ENCODE results near the gene PTGS1.

PTGS1 gene

GRCh38 chr9:122394265-122395125 lies 23.7 kb downstream of the PTGS1 start (continued):
- no peak for TF ChIP-seq ZNF280D (tag by site-specific recombination; IDR thresholded peaks at IDR 0.05)
- TF ChIP-seq ZNF266 (tag by site-specific recombination; IDR thresholded peaks at IDR 0.05; ENCODE audit: low read depth), result no peak
- no peak for TF ChIP-seq ZNF837 (tag by site-specific recombination; IDR thresholded peaks at IDR 0.05)
- TF ChIP-seq TCF7L2 (IDR thresholded peaks at IDR 0.05; ENCODE audit: borderline replicate concordance, low read depth, low read length), result no peak
- no peak for TF ChIP-seq ZNF677 (tag by site-specific recombination; IDR thresholded peaks at IDR 0.05)
- no peak for TF ChIP-seq ZNF132 (tag by site-specific recombination; IDR thresholded peaks at IDR 0.05; ENCODE audit: borderline replicate concordance)
- no peak for TF ChIP-seq MEIS1 (CRISPR knock-in tag; IDR thresholded peaks at IDR 0.05; ENCODE audit: borderline replicate concordance)
- no peak for TF ChIP-seq ZFHX2 (tag by site-specific recombination; conservative IDR thresholded peaks at IDR 0.05)
- no peak for TF ChIP-seq ZBTB1 (tag by site-specific recombination; IDR thresholded peaks at IDR 0.05)

DNA sequence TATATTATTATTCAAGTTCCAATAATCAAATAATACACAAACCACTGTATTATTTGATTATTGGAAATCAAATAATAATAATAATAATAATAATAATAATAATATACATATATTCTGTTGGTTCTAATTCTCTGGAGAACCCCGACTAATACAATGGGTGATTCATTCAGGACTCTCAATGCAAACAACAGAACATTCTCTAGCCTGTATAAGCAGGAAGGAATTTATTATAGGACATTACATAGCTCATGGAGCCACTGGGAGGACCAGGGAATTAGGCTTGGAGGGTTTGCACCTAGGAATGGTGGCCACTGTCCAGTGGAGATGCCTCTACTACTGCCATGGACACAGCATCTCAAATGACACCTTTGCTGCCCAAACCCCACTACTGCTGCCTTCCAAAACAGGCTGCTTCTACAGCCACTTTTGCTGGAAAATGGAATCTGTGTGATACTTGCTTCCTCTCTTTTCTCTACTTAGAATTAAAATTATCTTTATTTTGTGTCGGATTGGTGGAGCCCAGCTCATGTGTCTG lies 25.9 kb downstream of the PTGS1 start:
- TF ChIP-seq, protein P1, sequence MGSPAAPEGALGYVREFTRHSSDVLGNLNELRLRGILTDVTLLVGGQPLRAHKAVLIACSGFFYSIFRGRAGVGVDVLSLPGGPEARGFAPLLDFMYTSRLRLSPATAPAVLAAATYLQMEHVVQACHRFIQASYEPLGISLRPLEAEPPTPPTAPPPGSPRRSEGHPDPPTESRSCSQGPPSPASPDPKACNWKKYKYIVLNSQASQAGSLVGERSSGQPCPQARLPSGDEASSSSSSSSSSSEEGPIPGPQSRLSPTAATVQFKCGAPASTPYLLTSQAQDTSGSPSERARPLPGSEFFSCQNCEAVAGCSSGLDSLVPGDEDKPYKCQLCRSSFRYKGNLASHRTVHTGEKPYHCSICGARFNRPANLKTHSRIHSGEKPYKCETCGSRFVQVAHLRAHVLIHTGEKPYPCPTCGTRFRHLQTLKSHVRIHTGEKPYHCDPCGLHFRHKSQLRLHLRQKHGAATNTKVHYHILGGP (tag by site-specific recombination; IDR thresholded peaks at IDR 0.05), result no peak
- TF ChIP-seq ZNF530 (tag by site-specific recombination; IDR thresholded peaks at IDR 0.05; ENCODE audit: low read depth) (no peak), SALL2 (tag by site-specific recombination; IDR thresholded peaks at IDR 0.05; ENCODE audit: borderline replicate concordance) (no peak), SP2 (tag by site-specific recombination; IDR thresholded peaks at IDR 0.05) (no peak)
- Histone ChIP-seq H3K4me3 (ENCODE audit: low read depth, low read length) (no peak overlapping the region), H3K4me1 (ENCODE audit: control insufficient read depth, insufficient read depth, low read length) (no peaks in the 10 kb centered on the region), H3K36me3 (ENCODE audit: control insufficient read depth in 2 of 2, insufficient read depth in 1 of 2, low read length in 2 of 2) (no peaks in the 10 kb centered on the region), H3K27ac (ENCODE audit: extremely low read depth, low read depth, low read length) (no peak overlapping the region), H3K9me3 (ENCODE audit: control insufficient read depth, insufficient read depth, low read depth, low read length) (no peaks in the 10 kb centered on the region)
- ChIA-PET POLR2A (no interaction called here), CTCF (no interaction called here)

DNA sequence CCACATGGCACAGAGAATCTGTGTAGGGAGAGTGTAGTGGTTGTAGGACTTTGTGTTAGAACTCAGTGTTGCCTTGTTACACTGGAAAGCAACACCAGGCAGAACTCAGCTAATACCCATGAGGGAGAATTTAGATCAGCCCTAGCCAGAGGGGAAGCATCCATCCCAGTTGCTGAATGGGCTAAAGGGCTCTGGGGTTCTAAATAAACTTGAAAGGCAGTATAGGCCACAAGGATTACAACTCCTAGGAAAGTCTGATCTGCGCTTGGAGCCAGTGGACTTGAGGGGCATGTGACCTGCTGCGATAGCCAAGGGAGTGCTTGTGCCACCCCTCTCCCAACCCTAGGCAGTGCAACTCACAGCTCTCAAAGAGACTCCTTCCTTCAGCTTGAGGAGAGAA lies 26.9 kb downstream of the PTGS1 start:
- H3K27ac ChIP-seq (ENCODE audit: extremely low read depth, low read depth, low read length), result no peak overlapping the region
- no peaks in the 10 kb centered on the region for H3K9me3 ChIP-seq (ENCODE audit: control insufficient read depth, insufficient read depth, low read depth, low read length)
- no peak overlapping the region for H3K4me3 ChIP-seq (ENCODE audit: low read depth, low read length)
- CTCF ChIA-PET, result interaction anchor here (0.6 kb wide), 1 partner anchor 57 kb away, joined by 5 read pairs; no protein-coding TSS in a partner anchor
- H3K4me1 ChIP-seq (ENCODE audit: control insufficient read depth, insufficient read depth, low read length), result no peaks in the 10 kb centered on the region
- H3K36me3 ChIP-seq (ENCODE audit: control insufficient read depth in 2 of 2, insufficient read depth in 1 of 2, low read length in 2 of 2), result no peaks in the 10 kb centered on the region
- no peak for TF ChIP-seq RBAK (tag by site-specific recombination; IDR thresholded peaks at IDR 0.05)
- no peak for TF ChIP-seq GLI2 (tag by site-specific recombination; IDR thresholded peaks at IDR 0.05; ENCODE audit: borderline replicate concordance, low read depth)
- no peak for TF ChIP-seq KLF8 (tag by site-specific recombination; IDR thresholded peaks at IDR 0.05)
- no peak for TF ChIP-seq ZNF585B (tag by site-specific recombination; IDR thresholded peaks at IDR 0.05)
- TF ChIP-seq ZSCAN4 (tag by site-specific recombination; IDR thresholded peaks at IDR 0.05), result no peak
- TF ChIP-seq ZNF114 (tag by site-specific recombination; IDR thresholded peaks at IDR 0.05), result no peak
- TF ChIP-seq, protein P2, sequence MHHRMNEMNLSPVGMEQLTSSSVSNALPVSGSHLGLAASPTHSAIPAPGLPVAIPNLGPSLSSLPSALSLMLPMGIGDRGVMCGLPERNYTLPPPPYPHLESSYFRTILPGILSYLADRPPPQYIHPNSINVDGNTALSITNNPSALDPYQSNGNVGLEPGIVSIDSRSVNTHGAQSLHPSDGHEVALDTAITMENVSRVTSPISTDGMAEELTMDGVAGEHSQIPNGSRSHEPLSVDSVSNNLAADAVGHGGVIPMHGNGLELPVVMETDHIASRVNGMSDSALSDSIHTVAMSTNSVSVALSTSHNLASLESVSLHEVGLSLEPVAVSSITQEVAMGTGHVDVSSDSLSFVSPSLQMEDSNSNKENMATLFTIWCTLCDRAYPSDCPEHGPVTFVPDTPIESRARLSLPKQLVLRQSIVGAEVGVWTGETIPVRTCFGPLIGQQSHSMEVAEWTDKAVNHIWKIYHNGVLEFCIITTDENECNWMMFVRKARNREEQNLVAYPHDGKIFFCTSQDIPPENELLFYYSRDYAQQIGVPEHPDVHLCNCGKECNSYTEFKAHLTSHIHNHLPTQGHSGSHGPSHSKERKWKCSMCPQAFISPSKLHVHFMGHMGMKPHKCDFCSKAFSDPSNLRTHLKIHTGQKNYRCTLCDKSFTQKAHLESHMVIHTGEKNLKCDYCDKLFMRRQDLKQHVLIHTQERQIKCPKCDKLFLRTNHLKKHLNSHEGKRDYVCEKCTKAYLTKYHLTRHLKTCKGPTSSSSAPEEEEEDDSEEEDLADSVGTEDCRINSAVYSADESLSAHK (tag by site-specific recombination; IDR thresholded peaks at IDR 0.05), result no peak
- POLR2A ChIA-PET, result no interaction called here
